GM12892 (cell line): ENCODE results near the gene RBM5.
"Not testable (repeated sequence)": the region's sequence is repeated elsewhere in the genome, so short reads cannot be mapped to it uniquely, and the experiment has no call there.

Experiments
- POLR2A ChIP-seq: IDR thresholded peaks from 2 replicates; pipeline ENCODE4 v1.6.1; 2011; ENCODE audit warnings: low read depth, low read length, control low read depth
- POLR2AphosphoS5 ChIP-seq: IDR thresholded peaks from 2 replicates; pipeline ENCODE4 v1.6.1; 2011; ENCODE audit warnings: low read depth, low read length, control low read depth

DNA sequence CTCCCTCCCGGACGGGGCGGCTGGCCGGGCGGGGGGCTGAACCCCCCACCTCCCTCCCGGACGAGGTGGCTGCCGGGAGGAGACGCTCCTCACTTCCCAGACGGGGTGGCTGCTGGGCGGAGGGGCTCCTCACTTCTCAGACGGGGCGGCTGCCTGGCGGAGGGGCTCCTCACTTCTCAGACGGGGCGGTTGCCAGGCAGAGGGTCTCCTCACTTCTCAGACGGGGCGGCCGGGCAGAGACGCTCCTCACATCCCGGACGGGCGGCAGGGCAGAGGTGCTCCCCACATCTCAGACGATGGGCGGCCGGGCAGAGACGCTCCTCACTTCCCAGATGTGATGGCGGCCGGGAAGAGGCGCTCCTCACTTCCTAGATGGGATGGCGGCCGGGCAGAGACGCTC lies 3.8 kb upstream of the RBM5 start:
- not testable (repeated sequence) for TF ChIP-seq POLR2AphosphoS5, POLR2A
